Measurements from ENCODE around the gene GET4.

GET4 gene

DNA sequence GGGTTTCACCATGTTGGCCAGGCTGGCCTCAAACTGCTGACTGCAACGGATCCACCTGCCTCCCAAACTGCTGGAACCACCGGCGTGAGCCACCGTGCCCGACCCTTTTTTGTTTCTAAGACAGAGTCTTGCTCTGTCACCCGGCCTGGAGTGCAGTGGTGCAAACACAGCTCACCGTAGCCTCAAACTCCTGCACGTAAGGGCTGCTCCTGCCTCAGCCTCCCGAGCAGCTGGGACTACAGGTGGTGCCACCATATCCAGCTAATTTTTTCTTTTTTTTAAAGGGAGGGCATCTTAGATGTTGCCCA is 41.7 kb downstream of the GET4 start:
- H3K27me3 ChIP-seq (replicated peaks; ENCODE audit: insufficient read depth, low read length), result peaks cover 60% of the 10 kb centered on the region
- H3K4me2 ChIP-seq (ENCODE audit: low read depth, low read length), result no peak overlapping the region
- H3K9me3 ChIP-seq (replicated peaks; ENCODE audit: insufficient read depth, low read length), result no peaks in the 10 kb centered on the region
- H3K4me3 ChIP-seq (ENCODE audit: low read length), result no peak overlapping the region
- H3F3A ChIP-seq (ENCODE audit: insufficient read depth, low read length), result peaks cover under 1% of the 10 kb centered on the region; the same call in 1 of the 2 replicates
- no peaks in the 10 kb centered on the region for H3K9me2 ChIP-seq (replicated peaks; ENCODE audit: insufficient read depth, low read length)
- no peak overlapping the region for H3K9ac ChIP-seq (ENCODE audit: low read length)
- peaks cover 8% of the 10 kb centered on the region for H3K4me1 ChIP-seq (ENCODE audit: low read length)
- no peak overlapping the region for H3K27ac ChIP-seq (ENCODE audit: low read length)
- TF ChIP-seq EZH2phosphoT487 (IDR thresholded peaks at IDR 0.05; ENCODE audit: low read length) (no peak), EZH2 (optimal IDR thresholded peaks at IDR 0.05; ENCODE audit: low read depth, low read length) (no peak)
- TF ChIP-seq, protein P1, sequence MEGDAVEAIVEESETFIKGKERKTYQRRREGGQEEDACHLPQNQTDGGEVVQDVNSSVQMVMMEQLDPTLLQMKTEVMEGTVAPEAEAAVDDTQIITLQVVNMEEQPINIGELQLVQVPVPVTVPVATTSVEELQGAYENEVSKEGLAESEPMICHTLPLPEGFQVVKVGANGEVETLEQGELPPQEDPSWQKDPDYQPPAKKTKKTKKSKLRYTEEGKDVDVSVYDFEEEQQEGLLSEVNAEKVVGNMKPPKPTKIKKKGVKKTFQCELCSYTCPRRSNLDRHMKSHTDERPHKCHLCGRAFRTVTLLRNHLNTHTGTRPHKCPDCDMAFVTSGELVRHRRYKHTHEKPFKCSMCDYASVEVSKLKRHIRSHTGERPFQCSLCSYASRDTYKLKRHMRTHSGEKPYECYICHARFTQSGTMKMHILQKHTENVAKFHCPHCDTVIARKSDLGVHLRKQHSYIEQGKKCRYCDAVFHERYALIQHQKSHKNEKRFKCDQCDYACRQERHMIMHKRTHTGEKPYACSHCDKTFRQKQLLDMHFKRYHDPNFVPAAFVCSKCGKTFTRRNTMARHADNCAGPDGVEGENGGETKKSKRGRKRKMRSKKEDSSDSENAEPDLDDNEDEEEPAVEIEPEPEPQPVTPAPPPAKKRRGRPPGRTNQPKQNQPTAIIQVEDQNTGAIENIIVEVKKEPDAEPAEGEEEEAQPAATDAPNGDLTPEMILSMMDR (IDR thresholded peaks at IDR 0.05; ENCODE audit: low read length), result no peak
- no peaks in the 10 kb centered on the region for H3K36me3 ChIP-seq (replicated peaks; ENCODE audit: insufficient read depth, low read length)
- DNase-seq, result no peak
- no peak overlapping the region for H2AFZ ChIP-seq (ENCODE audit: low read length)
- H4K20me1 ChIP-seq (ENCODE audit: insufficient read depth, low read length), result no peaks in the 10 kb centered on the region
- H3K79me2 ChIP-seq (ENCODE audit: low read length), result no peaks in the 10 kb centered on the region

DNA sequence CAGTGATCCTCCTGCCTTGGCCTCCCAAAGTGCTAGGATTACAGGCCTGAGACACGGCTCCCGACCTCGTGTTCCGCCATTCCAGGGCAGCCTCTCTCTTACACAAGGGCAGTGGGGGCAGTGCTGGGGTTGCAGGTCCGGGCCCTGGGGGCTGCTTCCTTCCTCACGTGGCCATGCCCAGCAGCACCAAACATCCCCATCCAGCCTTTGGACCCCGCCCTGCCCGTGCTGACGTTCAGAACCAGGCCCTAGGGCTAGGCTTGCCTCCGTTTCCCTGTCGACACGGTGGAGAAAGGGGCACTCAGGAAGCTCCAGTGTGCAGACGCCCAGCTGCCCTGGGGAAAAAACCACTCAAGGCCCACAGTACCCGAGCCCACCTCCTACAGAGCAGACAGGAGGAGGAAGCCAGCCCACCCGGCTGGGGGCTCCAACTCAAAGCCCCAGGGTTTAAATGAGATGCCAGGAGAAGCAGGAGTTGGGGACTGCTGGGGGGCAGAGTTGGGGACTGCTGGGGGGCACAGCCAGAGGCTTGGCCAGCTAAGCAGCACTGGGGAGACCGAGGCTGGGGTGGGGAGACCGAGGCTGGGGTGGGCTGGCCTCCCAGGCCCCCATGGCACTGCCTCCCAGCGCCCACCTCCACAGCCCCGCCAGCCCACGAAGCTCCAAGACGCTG is 42.2 kb downstream of the GET4 start:
- Histone ChIP-seq H2AFZ (ENCODE audit: low read length) (no peak overlapping the region), H3K4me3 (ENCODE audit: low read length) (no peak overlapping the region), H3K9me3 (replicated peaks; ENCODE audit: insufficient read depth, low read length) (no peaks in the 10 kb centered on the region), H3F3A (ENCODE audit: insufficient read depth, low read length) (peaks cover 5% of the 10 kb centered on the region; the same call in 1 of the 2 replicates), H3K9me2 (replicated peaks; ENCODE audit: insufficient read depth, low read length) (no peaks in the 10 kb centered on the region), H3K4me2 (ENCODE audit: low read depth, low read length) (no peak overlapping the region), H3K27ac (ENCODE audit: low read length) (no peak overlapping the region), H3K27me3 (replicated peaks; ENCODE audit: insufficient read depth, low read length) (peaks cover 60% of the 10 kb centered on the region), H3K4me1 (ENCODE audit: low read length) (peaks cover 12% of the 10 kb centered on the region), H3K36me3 (replicated peaks; ENCODE audit: insufficient read depth, low read length) (no peaks in the 10 kb centered on the region), H4K20me1 (ENCODE audit: insufficient read depth, low read length) (no peaks in the 10 kb centered on the region), H3K9ac (ENCODE audit: low read length) (no peak overlapping the region), H3K79me2 (ENCODE audit: low read length) (no peaks in the 10 kb centered on the region)
- DNase-seq, result no peak
- no peak for TF ChIP-seq EZH2phosphoT487 (IDR thresholded peaks at IDR 0.05; ENCODE audit: low read length)
- TF ChIP-seq, protein P1 (IDR thresholded peaks at IDR 0.05; ENCODE audit: low read length), result no peak
- no peak for TF ChIP-seq EZH2 (optimal IDR thresholded peaks at IDR 0.05; ENCODE audit: low read depth, low read length)

DNA sequence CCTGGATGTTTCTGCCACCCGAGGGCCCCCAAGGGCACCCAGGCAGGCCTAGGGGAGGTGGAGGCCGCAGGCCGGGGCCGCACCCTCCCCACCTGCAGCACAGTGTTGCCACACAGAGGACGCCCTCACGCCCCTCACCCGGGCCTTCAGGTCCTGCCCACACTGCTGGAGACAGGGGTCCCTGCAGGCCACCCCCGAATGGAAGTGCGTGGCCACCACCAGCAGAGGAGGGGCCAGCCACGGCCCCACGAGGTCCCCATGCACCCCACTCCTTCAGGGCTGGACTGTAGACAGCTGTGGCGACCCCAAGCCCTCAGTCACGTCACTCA is 42.7 kb downstream of the GET4 start:
- peaks cover 5% of the 10 kb centered on the region; the same call in 1 of the 2 replicates for H3F3A ChIP-seq (ENCODE audit: insufficient read depth, low read length)
- no peak overlapping the region for H3K27ac ChIP-seq (ENCODE audit: low read length)
- peaks cover 14% of the 10 kb centered on the region for H3K4me1 ChIP-seq (ENCODE audit: low read length)

More for the DNA sequence above, 42.7 kb downstream of the GET4 start:
- Histone ChIP-seq H3K9me3 (replicated peaks; ENCODE audit: insufficient read depth, low read length) (no peaks in the 10 kb centered on the region), H4K20me1 (ENCODE audit: insufficient read depth, low read length) (no peaks in the 10 kb centered on the region), H2AFZ (ENCODE audit: low read length) (no peak overlapping the region), H3K9ac (ENCODE audit: low read length) (no peak overlapping the region), H3K4me3 (ENCODE audit: low read length) (no peak overlapping the region), H3K4me2 (ENCODE audit: low read depth, low read length) (no peak overlapping the region), H3K79me2 (ENCODE audit: low read length) (no peaks in the 10 kb centered on the region), H3K27me3 (replicated peaks; ENCODE audit: insufficient read depth, low read length) (peaks cover 60% of the 10 kb centered on the region), H3K9me2 (replicated peaks; ENCODE audit: insufficient read depth, low read length) (no peaks in the 10 kb centered on the region), H3K36me3 (replicated peaks; ENCODE audit: insufficient read depth, low read length) (no peaks in the 10 kb centered on the region)
- DNase-seq, result no peak
- TF ChIP-seq EZH2phosphoT487 (IDR thresholded peaks at IDR 0.05; ENCODE audit: low read length) (no peak), EZH2 (optimal IDR thresholded peaks at IDR 0.05; ENCODE audit: low read depth, low read length) (no peak)
- TF ChIP-seq, protein P1 (IDR thresholded peaks at IDR 0.05; ENCODE audit: low read length), result no peak
